GM23248 (cell line): ENCODE measurements around the gene TMEM50B.

ENCODE experiments used
- EZH2 ChIP-seq: fragments of 200-600 bp; sonication (generic); IDR thresholded peaks from 2 replicates; pipeline ENCODE4 v1.6.1; 2018; ENCODE audit warnings: antibody characterized with exemption, mild to moderate bottlenecking; ENCODE audit not compliant: insufficient read depth, poor library complexity, severe bottlenecking
- EZH2phosphoT487 ChIP-seq: fragments of 200-600 bp; sonication (generic); IDR thresholded peaks from 2 replicates; pipeline ENCODE4 v1.6.1; 2018; ENCODE audit warnings: antibody characterized with exemption, moderate library complexity, mild to moderate bottlenecking, low read depth; ENCODE audit not compliant: insufficient read depth

DNA sequence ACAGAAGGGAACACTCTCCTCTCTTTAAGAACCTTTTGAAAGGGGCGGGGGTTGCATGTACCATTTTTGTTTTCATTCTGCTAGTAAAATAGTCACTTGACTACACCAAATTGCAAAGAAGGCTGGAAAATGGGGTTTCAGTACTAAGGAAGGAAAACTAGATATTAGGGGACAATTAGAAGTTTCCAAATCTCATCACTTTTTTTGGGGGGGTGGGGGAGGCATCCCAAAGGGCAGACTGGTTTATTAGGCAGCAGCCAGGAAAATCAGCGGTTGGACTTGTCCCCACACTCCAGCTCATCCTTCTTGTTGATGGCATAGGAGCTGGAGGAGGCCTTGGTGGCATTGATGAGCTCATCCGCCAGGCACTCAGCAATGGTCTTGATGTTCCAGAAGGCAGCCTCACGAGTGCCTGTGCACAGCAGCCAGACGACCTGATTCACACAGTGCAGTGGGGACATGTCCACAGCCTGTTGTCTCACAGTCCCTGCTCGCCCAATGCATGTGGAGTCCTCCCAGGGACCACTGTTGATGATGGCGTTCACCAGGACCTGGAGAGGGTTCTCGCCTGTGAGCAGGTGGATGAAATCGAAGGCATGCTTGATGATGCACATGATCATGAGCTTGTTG, 1.7 kb upstream of the TMEM50B start:
- TF ChIP-seq EZH2 = no peak
- TF ChIP-seq EZH2phosphoT487 = no peak
